Activated B cell treated with CpG ODN at 0.5 μM for 24 hours (primary cell): ENCODE results near the gene ZBTB4. TPM values are rescaled to one million over a fixed set of nuclear protein-coding genes. Genes with fewer than 3 reads are reported as not detected.

Source experiments
- ATAC-seq: fragments of 200-7000 bp; cut with Tn5 transposase; one replicate; pipeline ENCODE4 v1.10.0; 2021; ENCODE audit warnings: low read depth, mild to moderate bottlenecking, moderate library complexity
- CTCF ChIA-PET: fragments of 350-600 bp; sonication (Branson Sonifier 250); formaldehyde crosslinking; loops from one replicate; lab custom pipeline; 2021; ENCODE audit warnings: antibody characterized with exemption; lab: Charles Lee
- POLR2A ChIA-PET: fragments of 350-600 bp; sonication (Branson Sonifier 250); formaldehyde crosslinking; loops from one replicate; lab custom pipeline; 2021; ENCODE audit warnings: antibody characterized with exemption; lab: Charles Lee
- DNase-seq: peaks from one replicate; pipeline ENCODE4 v3.0.0; 2022
- H3K27ac Mint-ChIP-seq: one replicate; pipeline ENCODE4 v1.8.0; 2020; ENCODE audit warnings: mixed read lengths
- H3K27me3 Mint-ChIP-seq: one replicate; pipeline ENCODE4 v1.8.0; 2021; ENCODE audit warnings: mixed read lengths
- H3K36me3 Mint-ChIP-seq: one replicate; pipeline ENCODE4 v1.8.0; 2021; ENCODE audit warnings: low read depth, mixed read lengths
- H3K4me1 Mint-ChIP-seq: one replicate; pipeline ENCODE4 v1.8.0; 2021; ENCODE audit warnings: mixed read lengths
- H3K4me3 Mint-ChIP-seq: one replicate; pipeline ENCODE4 v1.8.0; 2020; ENCODE audit warnings: mild to moderate bottlenecking, mixed read lengths
- H3K9me3 Mint-ChIP-seq: one replicate; pipeline ENCODE4 v1.8.0; 2020; ENCODE audit warnings: mixed read lengths
- CTCF ChIP-seq: fragments of 200-600 bp; IDR thresholded peaks from one replicate; pipeline ENCODE4 v1.8.0; 2022; ENCODE audit warnings: antibody characterized with exemption, mild to moderate bottlenecking
- intact Hi-C: fragments of 100-400 bp; cut with micrococcal nuclease; formaldehyde crosslinking; loops from one replicate; pipeline ENCODE4 v1.15.1; 2024
- total RNA-seq: library from RNA; stranded (reverse); gene quantifications from 2 replicates; pipeline ENCODE4 v1.2.3, GENCODE V29; 2022

Gene ZBTB4
- total RNA-seq, 1 donor from 2014 or later, result 30.5 TPM

- peaks cover 83% of the 10 kb centered on the region for H3K36me3 Mint-ChIP-seq
Measured at GRCh38 chr17:7496470-7497183, 17.2 kb upstream of the ZBTB4 start.

GRCh38 chr17:7495906-7496434 is 16.5 kb upstream of the ZBTB4 start:
- Mint-ChIP-seq H3K27me3 (no peaks in the 10 kb centered on the region), H3K36me3 (peaks cover 79% of the 10 kb centered on the region), H3K4me1 (peaks cover 18% of the 10 kb centered on the region), H3K4me3 (no peak overlapping the region), H3K27ac (no peak overlapping the region), H3K9me3 (no peaks in the 10 kb centered on the region)
- ATAC-seq (no peak), DNase-seq (no peak)
- CTCF ChIA-PET, result interaction anchor here (1.0 kb wide), 1 partner anchor 59 kb away, joined by 3 read pairs; no protein-coding TSS in a partner anchor
- intact Hi-C loops, result no loop called here
- no peak for TF ChIP-seq CTCF
- POLR2A ChIA-PET, result no interaction called here

More at GRCh38 chr17:7496470-7497183, 17.2 kb upstream of the ZBTB4 start:
- ChIA-PET POLR2A (no interaction called here), CTCF (no interaction called here)
- Mint-ChIP-seq H3K27me3 (no peaks in the 10 kb centered on the region), H3K27ac (peak overlapping the region; percentile 18), H3K4me3 (no peak overlapping the region), H3K4me1 (peaks cover 16% of the 10 kb centered on the region), H3K9me3 (no peaks in the 10 kb centered on the region)
- TF ChIP-seq CTCF, result no peak
- ATAC-seq (no peak), DNase-seq (no peak)
- intact Hi-C loops, result no loop called here

GRCh38 chr17:7493941-7494340 is 14.5 kb upstream of the ZBTB4 start:
- Mint-ChIP-seq H3K36me3 (peaks cover 80% of the 10 kb centered on the region), H3K9me3 (no peaks in the 10 kb centered on the region), H3K4me1 (peaks cover 36% of the 10 kb centered on the region), H3K27me3 (no peaks in the 10 kb centered on the region), H3K4me3 (no peak overlapping the region), H3K27ac (no peak overlapping the region)
- DNase-seq (no peak), ATAC-seq (no peak)
- intact Hi-C loops, result no loop called here
- ChIA-PET POLR2A (interaction anchor here (0.6 to 1.7 kb wide), 3 partner anchors 10 to 489 kb away, joined by 5 read pairs; partner anchors contain the start of gene POLR2A), CTCF (interaction anchor here (0.9 kb wide), 1 partner anchor 56 kb away, joined by 3 read pairs; no protein-coding TSS in a partner anchor)
- TF ChIP-seq CTCF, result no peak

GRCh38 chr17:7491583-7491982 is 12.2 kb upstream of the ZBTB4 start:
- TF ChIP-seq CTCF, result no peak
- H3K27me3 Mint-ChIP-seq, result no peaks in the 10 kb centered on the region
- no peak for ATAC-seq
- intact Hi-C loops, result no loop called here
- no peak overlapping the region for H3K27ac Mint-ChIP-seq
- ChIA-PET POLR2A (interaction anchor here (1.2 to 1.6 kb wide), 2 partner anchors 12 to 45 kb away, joined by 4 read pairs; partner anchors contain the start of gene ZBTB4), CTCF (interaction anchor here (1.3 kb wide), 1 partner anchor 55 kb away, joined by 7 read pairs; no protein-coding TSS in a partner anchor)
- no peak overlapping the region for H3K4me3 Mint-ChIP-seq
- peaks cover 54% of the 10 kb centered on the region for H3K4me1 Mint-ChIP-seq
- DNase-seq, result no peak
- H3K9me3 Mint-ChIP-seq, result no peaks in the 10 kb centered on the region
- peaks cover 69% of the 10 kb centered on the region for H3K36me3 Mint-ChIP-seq

- intact Hi-C loops, result no loop called here
- CTCF ChIA-PET, result interaction anchor here (0.8 kb wide), 1 partner anchor 25 kb away, joined by 3 read pairs; no protein-coding TSS in a partner anchor
- POLR2A ChIA-PET, result no interaction called here
- no peak for DNase-seq
- Mint-ChIP-seq H3K9me3 (no peaks in the 10 kb centered on the region), H3K4me1 (peaks cover 65% of the 10 kb centered on the region), H3K4me3 (no peak overlapping the region), H3K27me3 (no peaks in the 10 kb centered on the region), H3K36me3 (peaks cover 63% of the 10 kb centered on the region), H3K27ac (no peak overlapping the region)
- ATAC-seq, result no peak
- no peak for TF ChIP-seq CTCF
Measured at GRCh38 chr17:7490144-7490543, 10.7 kb upstream of the ZBTB4 start.
